ENCODE measurements around the gene CPT1B. TPM values are rescaled to one million over a fixed set of nuclear protein-coding genes. Genes with fewer than 3 reads are reported as not detected.

Gene CPT1B
- total and polyA plus RNA-seq, 2 experiments from 2014 or later: 5.6 to 14.4 TPM

- no peak for TF ChIP-seq ZNF331 (CRISPR knock-in tag; IDR thresholded peaks at IDR 0.05; ENCODE audit: low read depth)
- TF ChIP-seq NANOG (IDR thresholded peaks at IDR 0.05; ENCODE audit: borderline replicate concordance): no peak
- TF ChIP-seq STAT1 (IDR thresholded peaks at IDR 0.05; ENCODE audit: unreplicated experiment): no peak
- no peak for TF ChIP-seq ZNF462 (CRISPR knock-in tag; IDR thresholded peaks at IDR 0.05)
- no peak for TF ChIP-seq ZNF114 (CRISPR knock-in tag; IDR thresholded peaks at IDR 0.05)
- TF ChIP-seq, protein P1, sequence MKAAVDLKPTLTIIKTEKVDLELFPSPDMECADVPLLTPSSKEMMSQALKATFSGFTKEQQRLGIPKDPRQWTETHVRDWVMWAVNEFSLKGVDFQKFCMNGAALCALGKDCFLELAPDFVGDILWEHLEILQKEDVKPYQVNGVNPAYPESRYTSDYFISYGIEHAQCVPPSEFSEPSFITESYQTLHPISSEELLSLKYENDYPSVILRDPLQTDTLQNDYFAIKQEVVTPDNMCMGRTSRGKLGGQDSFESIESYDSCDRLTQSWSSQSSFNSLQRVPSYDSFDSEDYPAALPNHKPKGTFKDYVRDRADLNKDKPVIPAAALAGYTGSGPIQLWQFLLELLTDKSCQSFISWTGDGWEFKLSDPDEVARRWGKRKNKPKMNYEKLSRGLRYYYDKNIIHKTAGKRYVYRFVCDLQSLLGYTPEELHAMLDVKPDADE (IDR thresholded peaks at IDR 0.05): no peak
- TF ChIP-seq, protein P2, sequence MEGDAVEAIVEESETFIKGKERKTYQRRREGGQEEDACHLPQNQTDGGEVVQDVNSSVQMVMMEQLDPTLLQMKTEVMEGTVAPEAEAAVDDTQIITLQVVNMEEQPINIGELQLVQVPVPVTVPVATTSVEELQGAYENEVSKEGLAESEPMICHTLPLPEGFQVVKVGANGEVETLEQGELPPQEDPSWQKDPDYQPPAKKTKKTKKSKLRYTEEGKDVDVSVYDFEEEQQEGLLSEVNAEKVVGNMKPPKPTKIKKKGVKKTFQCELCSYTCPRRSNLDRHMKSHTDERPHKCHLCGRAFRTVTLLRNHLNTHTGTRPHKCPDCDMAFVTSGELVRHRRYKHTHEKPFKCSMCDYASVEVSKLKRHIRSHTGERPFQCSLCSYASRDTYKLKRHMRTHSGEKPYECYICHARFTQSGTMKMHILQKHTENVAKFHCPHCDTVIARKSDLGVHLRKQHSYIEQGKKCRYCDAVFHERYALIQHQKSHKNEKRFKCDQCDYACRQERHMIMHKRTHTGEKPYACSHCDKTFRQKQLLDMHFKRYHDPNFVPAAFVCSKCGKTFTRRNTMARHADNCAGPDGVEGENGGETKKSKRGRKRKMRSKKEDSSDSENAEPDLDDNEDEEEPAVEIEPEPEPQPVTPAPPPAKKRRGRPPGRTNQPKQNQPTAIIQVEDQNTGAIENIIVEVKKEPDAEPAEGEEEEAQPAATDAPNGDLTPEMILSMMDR (conservative IDR thresholded peaks at IDR 0.05; ENCODE audit: low read depth in 2 of 2): no peak
- no peak for TF ChIP-seq JUNB (IDR thresholded peaks at IDR 0.05; ENCODE audit: unreplicated experiment)
- TF ChIP-seq, protein P3, sequence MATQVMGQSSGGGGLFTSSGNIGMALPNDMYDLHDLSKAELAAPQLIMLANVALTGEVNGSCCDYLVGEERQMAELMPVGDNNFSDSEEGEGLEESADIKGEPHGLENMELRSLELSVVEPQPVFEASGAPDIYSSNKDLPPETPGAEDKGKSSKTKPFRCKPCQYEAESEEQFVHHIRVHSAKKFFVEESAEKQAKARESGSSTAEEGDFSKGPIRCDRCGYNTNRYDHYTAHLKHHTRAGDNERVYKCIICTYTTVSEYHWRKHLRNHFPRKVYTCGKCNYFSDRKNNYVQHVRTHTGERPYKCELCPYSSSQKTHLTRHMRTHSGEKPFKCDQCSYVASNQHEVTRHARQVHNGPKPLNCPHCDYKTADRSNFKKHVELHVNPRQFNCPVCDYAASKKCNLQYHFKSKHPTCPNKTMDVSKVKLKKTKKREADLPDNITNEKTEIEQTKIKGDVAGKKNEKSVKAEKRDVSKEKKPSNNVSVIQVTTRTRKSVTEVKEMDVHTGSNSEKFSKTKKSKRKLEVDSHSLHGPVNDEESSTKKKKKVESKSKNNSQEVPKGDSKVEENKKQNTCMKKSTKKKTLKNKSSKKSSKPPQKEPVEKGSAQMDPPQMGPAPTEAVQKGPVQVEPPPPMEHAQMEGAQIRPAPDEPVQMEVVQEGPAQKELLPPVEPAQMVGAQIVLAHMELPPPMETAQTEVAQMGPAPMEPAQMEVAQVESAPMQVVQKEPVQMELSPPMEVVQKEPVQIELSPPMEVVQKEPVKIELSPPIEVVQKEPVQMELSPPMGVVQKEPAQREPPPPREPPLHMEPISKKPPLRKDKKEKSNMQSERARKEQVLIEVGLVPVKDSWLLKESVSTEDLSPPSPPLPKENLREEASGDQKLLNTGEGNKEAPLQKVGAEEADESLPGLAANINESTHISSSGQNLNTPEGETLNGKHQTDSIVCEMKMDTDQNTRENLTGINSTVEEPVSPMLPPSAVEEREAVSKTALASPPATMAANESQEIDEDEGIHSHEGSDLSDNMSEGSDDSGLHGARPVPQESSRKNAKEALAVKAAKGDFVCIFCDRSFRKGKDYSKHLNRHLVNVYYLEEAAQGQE (IDR thresholded peaks at IDR 0.05; ENCODE audit: unreplicated experiment): no peak
- TF ChIP-seq EZH2phosphoT487 (IDR thresholded peaks at IDR 0.05; ENCODE audit: unreplicated experiment): no peak
- no peak for TF ChIP-seq CREB1 (CRISPR knock-in tag; IDR thresholded peaks at IDR 0.05; ENCODE audit: low read depth)
- TF ChIP-seq POLR2AphosphoS5 (IDR thresholded peaks at IDR 0.05; ENCODE audit: low read depth): no peak
- no peak for TF ChIP-seq EZH2 (IDR thresholded peaks at IDR 0.05; ENCODE audit: low read depth, unreplicated experiment)
- no peak overlapping the region for H3K4me3 Mint-ChIP-seq
- Histone ChIP-seq H3K79me2 (replicated peaks; ENCODE audit: insufficient read depth) (no peaks in the 10 kb centered on the region), H3F3A (replicated peaks; ENCODE audit: low read depth) (peaks cover 8% of the 10 kb centered on the region; the same call in 1 of the 2 replicates), H3K27me3 (ENCODE audit: insufficient read depth) (peaks cover 16% of the 10 kb centered on the region), H3K4me2 (no peak overlapping the region), H3K4me1 (ENCODE audit: insufficient read depth) (peaks cover 9% of the 10 kb centered on the region), H4K20me1 (replicated peaks; ENCODE audit: insufficient read depth) (no peaks in the 10 kb centered on the region), H3K4me3 (no peak overlapping the region), H3K36me3 (ENCODE audit: insufficient read depth) (no peaks in the 10 kb centered on the region), H3K27ac (ENCODE audit: low read depth) (no peak overlapping the region), H2AFZ (no peak overlapping the region), H3K9me2 (ENCODE audit: insufficient read depth) (no peaks in the 10 kb centered on the region)
- ATAC-seq (no peak), DNase-seq (ENCODE audit: low spot score) (no peak)
- no peaks in the 10 kb centered on the region for H3K36me3 Mint-ChIP-seq (ENCODE audit: low read depth)
- peaks cover 28% of the 10 kb centered on the region for H3K4me1 Mint-ChIP-seq
- H3K9me3 Mint-ChIP-seq: no peaks in the 10 kb centered on the region
- no peak overlapping the region for H3K27ac Mint-ChIP-seq
- peaks cover 19% of the 10 kb centered on the region for H3K27me3 Mint-ChIP-seq (ENCODE audit: insufficient read depth, low read depth, poor library complexity)
Measured at GRCh38 chr22:50624347-50625130, 46.3 kb upstream of the CPT1B start.

All from GM23338 (cell line).